Keratinocyte (primary cell): ENCODE data around the gene AGPAT3. TPM values are rescaled to one million over a fixed set of nuclear protein-coding genes. Genes with fewer than 3 reads are reported as not detected.

Experiments
- DNase-seq: peaks from one replicate; pipeline ENCODE4 v3.0.0-alpha.2; 2011; ENCODE audit warnings: low read depth, missing footprints, low spot score
- FAIRE-seq: peaks from 2 replicates; lab custom pipeline; 2011; peaks lifted over from hg19 to GRCh38; lab: Jason Lieb, UNC
- H2AFZ ChIP-seq: 2 replicates; pipeline ENCODE4 v1.6.0; 2012; ENCODE audit warnings: low read length, control low read depth, inconsistent platforms; ENCODE audit not compliant: control insufficient read depth
- H3K27ac ChIP-seq: 2 replicates; pipeline ENCODE4 v1.5.1; 2011; ENCODE audit warnings: low read length; ENCODE audit not compliant: control insufficient read depth, insufficient read depth
- H3K27me3 ChIP-seq: 3 replicates; pipeline ENCODE4 v1.6.0; 2011; ENCODE audit warnings: low read length; ENCODE audit not compliant: control insufficient read depth, insufficient read depth; ENCODE audit errors: extremely low read depth
- H3K36me3 ChIP-seq, 2 experiments: 2 replicates in 1 of 2; 3 replicates in 1 of 2; pipeline ENCODE4 v1.5.1; 2011; ENCODE audit warnings: low read length in 2 of 2, mild to moderate bottlenecking in 1 of 2; ENCODE audit not compliant: control insufficient read depth in 2 of 2, insufficient read depth in 2 of 2; ENCODE audit errors: extremely low read depth in 1 of 2
- H3K4me1 ChIP-seq: 3 replicates; pipeline ENCODE4 v1.5.1; 2011; ENCODE audit warnings: low read length; ENCODE audit not compliant: control insufficient read depth, insufficient read depth; ENCODE audit errors: extremely low read depth
- H3K4me2 ChIP-seq: 3 replicates; pipeline ENCODE4 v1.6.0; 2011; ENCODE audit warnings: low read depth, low read length; ENCODE audit not compliant: control insufficient read depth, insufficient read depth; ENCODE audit errors: extremely low read depth
- H3K4me3 ChIP-seq, 3 experiments: fragments of 200-600 bp in 1 of 3; sonication (generic) in 1 of 3; 2 replicates in 2 of 3; 3 replicates in 1 of 3; pipeline ENCODE4 v1.5.1; 2011 to 2016; ENCODE audit warnings: low read length in 3 of 3, mild to moderate bottlenecking in 3 of 3, control low read depth in 2 of 3, inconsistent platforms in 1 of 3, low read depth in 1 of 3, mixed read lengths in 1 of 3, mixed run types in 1 of 3, moderate library complexity in 1 of 3; ENCODE audit not compliant: control insufficient read depth in 2 of 3, insufficient read depth in 2 of 3; ENCODE audit errors: extremely low read depth in 1 of 3
- H3K79me2 ChIP-seq: 2 replicates; pipeline ENCODE4 v1.6.0; 2012; ENCODE audit warnings: low read length; ENCODE audit not compliant: control insufficient read depth, insufficient read depth
- H3K9ac ChIP-seq: 3 replicates; pipeline ENCODE4 v1.6.0; 2011; ENCODE audit warnings: low read length; ENCODE audit not compliant: control insufficient read depth, insufficient read depth; ENCODE audit errors: extremely low read depth
- H3K9me1 ChIP-seq: 3 replicates; pipeline ENCODE4 v1.6.0; 2011; ENCODE audit warnings: low read length; ENCODE audit not compliant: control insufficient read depth, insufficient read depth; ENCODE audit errors: extremely low read depth
- H3K9me3 ChIP-seq: 2 replicates; pipeline ENCODE4 v1.5.1; 2012; ENCODE audit warnings: low read depth, low read length; ENCODE audit not compliant: control insufficient read depth
- H4K20me1 ChIP-seq: 3 replicates; pipeline ENCODE4 v1.6.0; 2011; ENCODE audit warnings: low read length; ENCODE audit not compliant: control insufficient read depth, insufficient read depth; ENCODE audit errors: extremely low read depth
- CTCF ChIP-seq, 3 experiments: IDR thresholded peaks in 1 of 3; conservative IDR thresholded peaks in 1 of 3; optimal IDR thresholded peaks in 1 of 3; 2 replicates in 2 of 3; 3 replicates in 1 of 3; pipeline versions ENCODE3 to v1.5.1; 2011; ENCODE audit warnings: low read length in 3 of 3, mild to moderate bottlenecking in 3 of 3, moderate library complexity in 2 of 3, control low read depth in 1 of 3, inconsistent platforms in 1 of 3; ENCODE audit not compliant: insufficient read depth in 2 of 3; ENCODE audit errors: extremely low read depth in 1 of 3
- EZH2 ChIP-seq: IDR thresholded peaks from one replicate; pipeline ENCODE4 v1.6.1; 2012; ENCODE audit warnings: inconsistent platforms, mild to moderate bottlenecking, low read length, moderate library complexity
- dilution Hi-C: fragments of 300-500 bp; cut with MboI; formaldehyde crosslinking; loops from one replicate; pipeline ENCODE4 v1.7.0; 2020; ENCODE audit warnings: low sequenced_read_pairs; ENCODE audit not compliant: extremely low pct_ligation_motif_present
- polyA plus RNA-seq, 5 experiments: library from polyadenylated mRNA; depleted of rRNA in 3 of 5; stranded (reverse) in 3 of 5; stranded (forward) in 1 of 5; unstranded in 1 of 5; fragments of >200 nt; gene quantifications; 1 replicate in 1 of 5; 2 replicates in 3 of 5; 3 replicates in 1 of 5; pipeline versions ENCODE4 v1.2.1 to v1.2.3, GENCODE V29; 2011 to 2012; ENCODE audit warnings: missing spikeins in 2 of 5, low read depth in 1 of 5, low replicate concordance in 1 of 5

Gene AGPAT3
- polyA plus RNA-seq, 1 donor (not counting 4 experiments of a cell fraction or from before 2014, with no cell fraction given): 21.7 TPM

- no peak overlapping the region for H3K4me2 ChIP-seq
These were observed 92.1 kb downstream of the AGPAT3 start for GRCh38 chr21:43957128-43957571.

GRCh38 chr21:43957611-43958362, 92.8 kb downstream of the AGPAT3 start:
- Histone ChIP-seq H3K4me1 (no peaks in the 10 kb centered on the region), H3K79me2 (no peaks in the 10 kb centered on the region), H3K36me3 (peaks cover 5 to 12% of the 10 kb centered on the region in 2 experiments), H3K4me2 (no peak overlapping the region), H3K9ac (no peak overlapping the region), H4K20me1 (peaks cover 4% of the 10 kb centered on the region), H2AFZ (no peak overlapping the region), H3K4me3 (no peak overlapping the region), H3K27ac (no peak overlapping the region), H3K27me3 (no peaks in the 10 kb centered on the region), H3K9me3 (no peaks in the 10 kb centered on the region), H3K9me1 (peaks cover 2% of the 10 kb centered on the region)
- dilution Hi-C loops: no loop called here
- no peak for FAIRE-seq
- TF ChIP-seq EZH2: no peak
- no peak for TF ChIP-seq CTCF (optimal IDR thresholded peaks at IDR 0.05 in 1 of 3, IDR thresholded peaks at IDR 0.05 in 1 of 3, conservative IDR thresholded peaks at IDR 0.05 in 1 of 3; ENCODE audit: extremely low read depth in 1 of 3, insufficient read depth in 2 of 3, low read length in 3 of 3)
- DNase-seq: no peak

More at GRCh38 chr21:43957128-43957571, 92.1 kb downstream of the AGPAT3 start:
- Histone ChIP-seq H3K27me3 (no peaks in the 10 kb centered on the region), H3K9me1 (peaks cover 2% of the 10 kb centered on the region), H3K27ac (no peak overlapping the region), H3K9ac (no peak overlapping the region), H2AFZ (no peak overlapping the region), H4K20me1 (peaks cover 4% of the 10 kb centered on the region), H3K4me3 (no peak overlapping the region), H3K79me2 (no peaks in the 10 kb centered on the region), H3K4me1 (no peaks in the 10 kb centered on the region), H3K36me3 (peaks cover 5 to 12% of the 10 kb centered on the region in 2 experiments), H3K9me3 (no peaks in the 10 kb centered on the region)
- dilution Hi-C loops: no loop called here
- FAIRE-seq (no peak), DNase-seq (no peak)
- TF ChIP-seq CTCF (optimal IDR thresholded peaks at IDR 0.05 in 1 of 3, IDR thresholded peaks at IDR 0.05 in 1 of 3, conservative IDR thresholded peaks at IDR 0.05 in 1 of 3; ENCODE audit: extremely low read depth in 1 of 3, insufficient read depth in 2 of 3, low read length in 3 of 3): no peak
- no peak for TF ChIP-seq EZH2
